ENCODE measurements around the gene RPUSD1. TPM values are rescaled to one million over a fixed set of nuclear protein-coding genes. Genes with fewer than 3 reads are reported as not detected.

Gene RPUSD1
- total RNA-seq, 1 experiment from 2014 or later, result 53.3 TPM

GRCh38 chr16:802914-803753, 15.0 kb upstream of the RPUSD1 start:
- intact Hi-C loops (cut with micrococcal nuclease; ENCODE audit: unreplicated experiment), result no loop called here
- no peak for TF ChIP-seq EZH2 (IDR thresholded peaks at IDR 0.05; ENCODE audit: low read depth)
- TF ChIP-seq, protein P1, sequence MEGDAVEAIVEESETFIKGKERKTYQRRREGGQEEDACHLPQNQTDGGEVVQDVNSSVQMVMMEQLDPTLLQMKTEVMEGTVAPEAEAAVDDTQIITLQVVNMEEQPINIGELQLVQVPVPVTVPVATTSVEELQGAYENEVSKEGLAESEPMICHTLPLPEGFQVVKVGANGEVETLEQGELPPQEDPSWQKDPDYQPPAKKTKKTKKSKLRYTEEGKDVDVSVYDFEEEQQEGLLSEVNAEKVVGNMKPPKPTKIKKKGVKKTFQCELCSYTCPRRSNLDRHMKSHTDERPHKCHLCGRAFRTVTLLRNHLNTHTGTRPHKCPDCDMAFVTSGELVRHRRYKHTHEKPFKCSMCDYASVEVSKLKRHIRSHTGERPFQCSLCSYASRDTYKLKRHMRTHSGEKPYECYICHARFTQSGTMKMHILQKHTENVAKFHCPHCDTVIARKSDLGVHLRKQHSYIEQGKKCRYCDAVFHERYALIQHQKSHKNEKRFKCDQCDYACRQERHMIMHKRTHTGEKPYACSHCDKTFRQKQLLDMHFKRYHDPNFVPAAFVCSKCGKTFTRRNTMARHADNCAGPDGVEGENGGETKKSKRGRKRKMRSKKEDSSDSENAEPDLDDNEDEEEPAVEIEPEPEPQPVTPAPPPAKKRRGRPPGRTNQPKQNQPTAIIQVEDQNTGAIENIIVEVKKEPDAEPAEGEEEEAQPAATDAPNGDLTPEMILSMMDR (conservative IDR thresholded peaks at IDR 0.05), result no peak
- POLR2A ChIA-PET (ENCODE audit: unreplicated experiment), result interaction anchor here (0.6 kb wide), 2 partner anchors 15 to 194 kb away, joined by 3 to 20 read pairs; partner anchors contain the start of gene CHTF18

GRCh38 chr16:802461-802860, 14.3 kb upstream of the RPUSD1 start:
- Histone ChIP-seq H3K4me3 (no peak overlapping the region), H3K4me1 (replicated peaks; ENCODE audit: insufficient read depth) (no peaks in the 10 kb centered on the region)
- intact Hi-C loops (cut with micrococcal nuclease; ENCODE audit: unreplicated experiment), result no loop called here

More at GRCh38 chr16:802914-803753, 15.0 kb upstream of the RPUSD1 start:
- no peaks in the 10 kb centered on the region; the same call in none of the 2 replicates for H4K20me1 ChIP-seq (ENCODE audit: insufficient read depth)
- H3K27ac ChIP-seq, result no peak overlapping the region
- H3K4me1 ChIP-seq (replicated peaks; ENCODE audit: insufficient read depth), result no peaks in the 10 kb centered on the region
- H3K4me2 ChIP-seq, result no peak overlapping the region
- DNase-seq, result no peak
- peaks cover 9% of the 10 kb centered on the region for H3K79me2 ChIP-seq (ENCODE audit: low read depth)
- peaks cover 27% of the 10 kb centered on the region for H3K27me3 ChIP-seq (ENCODE audit: insufficient read depth, low read depth)
- no peaks in the 10 kb centered on the region for H3K9me3 ChIP-seq (ENCODE audit: insufficient read depth, low read depth)
- BruUV-seq (replicated peaks), result no TSS peak
- H3K36me3 ChIP-seq (ENCODE audit: low read depth), result no peaks in the 10 kb centered on the region
- H2AFZ ChIP-seq, result no peak overlapping the region
- H3F3A ChIP-seq (ENCODE audit: insufficient read depth, low read depth), result peaks cover 15% of the 10 kb centered on the region; the same call in 1 of the 2 replicates
- no peaks in the 10 kb centered on the region for H3K9me2 ChIP-seq (ENCODE audit: insufficient read depth)
- H3K4me3 ChIP-seq, result no peak overlapping the region
- CTCF ChIA-PET, result no interaction called here

GRCh38 chr16:801584-802363, 13.6 kb upstream of the RPUSD1 start:
- H4K20me1 ChIP-seq (ENCODE audit: insufficient read depth), result peaks cover 6% of the 10 kb centered on the region
- no TSS peak for BruUV-seq (replicated peaks)
- peaks cover 27% of the 10 kb centered on the region for H3K27me3 ChIP-seq (ENCODE audit: insufficient read depth, low read depth)
- H3F3A ChIP-seq (ENCODE audit: insufficient read depth, low read depth), result peaks cover 16% of the 10 kb centered on the region; the same call in 1 of the 2 replicates
- ChIA-PET CTCF (no interaction called here), POLR2A (ENCODE audit: unreplicated experiment) (no interaction called here)
- no peak overlapping the region for H3K27ac ChIP-seq
- H3K79me2 ChIP-seq (ENCODE audit: low read depth), result peaks cover 9% of the 10 kb centered on the region; the same call in 1 of the 2 replicates
- H3K4me1 ChIP-seq (replicated peaks; ENCODE audit: insufficient read depth), result peaks cover 1% of the 10 kb centered on the region; the same call in 1 of the 2 replicates
- no peak overlapping the region for H2AFZ ChIP-seq
- H3K36me3 ChIP-seq (ENCODE audit: low read depth), result no peaks in the 10 kb centered on the region
- H3K9me2 ChIP-seq (ENCODE audit: insufficient read depth), result no peaks in the 10 kb centered on the region
- TF ChIP-seq, protein P1 (conservative IDR thresholded peaks at IDR 0.05), result no peak
- TF ChIP-seq EZH2 (IDR thresholded peaks at IDR 0.05; ENCODE audit: low read depth), result no peak
- intact Hi-C loops (cut with micrococcal nuclease; ENCODE audit: unreplicated experiment), result no loop called here
- H3K9me3 ChIP-seq (ENCODE audit: insufficient read depth, low read depth), result no peaks in the 10 kb centered on the region
- no peak overlapping the region for H3K4me3 ChIP-seq
- no peak for DNase-seq
- H3K4me2 ChIP-seq, result no peak overlapping the region

More at GRCh38 chr16:802461-802860, 14.3 kb upstream of the RPUSD1 start:
- H3K9me2 ChIP-seq (ENCODE audit: insufficient read depth), result no peaks in the 10 kb centered on the region
- BruUV-seq (replicated peaks), result no TSS peak
- no peak overlapping the region for H2AFZ ChIP-seq
- TF ChIP-seq, protein P1 (conservative IDR thresholded peaks at IDR 0.05), result no peak
- no peak for TF ChIP-seq EZH2 (IDR thresholded peaks at IDR 0.05; ENCODE audit: low read depth)
- peaks cover 9% of the 10 kb centered on the region; the same call in 1 of the 2 replicates for H3K79me2 ChIP-seq (ENCODE audit: low read depth)
- H3K4me2 ChIP-seq, result no peak overlapping the region
- peaks cover 27% of the 10 kb centered on the region for H3K27me3 ChIP-seq (ENCODE audit: insufficient read depth, low read depth)
- no peaks in the 10 kb centered on the region for H3K9me3 ChIP-seq (ENCODE audit: insufficient read depth, low read depth)
- peaks cover 15% of the 10 kb centered on the region; the same call in 1 of the 2 replicates for H3F3A ChIP-seq (ENCODE audit: insufficient read depth, low read depth)
- no peak overlapping the region for H3K27ac ChIP-seq
- no peaks in the 10 kb centered on the region for H3K36me3 ChIP-seq (ENCODE audit: low read depth)
- H4K20me1 ChIP-seq (ENCODE audit: insufficient read depth), result no peaks in the 10 kb centered on the region; the same call in none of the 2 replicates
- DNase-seq, result no peak
- ChIA-PET POLR2A (ENCODE audit: unreplicated experiment) (no interaction called here), CTCF (no interaction called here)

Measured in PC-9 (cell line).